ENCODE results near the gene DNAH14. TPM values are rescaled to one million over a fixed set of nuclear protein-coding genes. Genes with fewer than 3 reads are reported as not detected.
"Not testable (repeated sequence)": the region's sequence is repeated elsewhere in the genome, so short reads cannot be mapped to it uniquely, and the experiment has no call there.

The DNAH14 gene
- total and polyA plus RNA-seq, 10 of the 15 experiments (the other 5 are each of a cell fraction or from before 2014, with no cell fraction given), result 2.0 to 7.9 (median 4.8) TPM

DNA sequence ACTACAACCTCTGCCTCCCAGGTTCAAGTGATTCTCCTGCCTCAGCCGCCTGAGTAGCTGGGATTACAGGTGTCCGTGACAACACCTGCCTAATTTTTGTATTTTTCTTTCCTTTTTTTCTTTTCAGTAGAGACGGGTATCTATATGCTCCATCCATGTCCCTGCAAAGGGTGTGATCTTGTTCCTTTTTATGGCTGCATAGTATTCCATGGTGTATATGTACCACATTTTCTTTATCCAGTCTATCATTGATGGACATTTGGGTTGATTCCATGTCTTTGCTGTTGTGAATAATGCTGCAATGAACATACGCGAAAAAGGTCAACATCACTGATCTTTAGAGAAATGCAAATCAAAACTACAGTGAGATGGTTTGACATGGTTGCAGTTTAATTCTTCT lies 62.1 kb downstream of the DNAH14 start:
- intact Hi-C loops (cut with micrococcal nuclease; ENCODE audit: unreplicated experiment); FAIRE-seq; POLR2A ChIA-PET; H3K4me1 ChIP-seq (ENCODE audit: control insufficient read depth, insufficient read depth, low read length); H3K4me3 ChIP-seq; H3K27me3 ChIP-seq (replicated peaks in 1 of 2; ENCODE audit: control insufficient read depth in 2 of 2, insufficient read depth in 2 of 2, low read length in 1 of 2); H3K9ac ChIP-seq (ENCODE audit: control insufficient read depth, insufficient read depth, low read length); H3K36me3 ChIP-seq (ENCODE audit: control insufficient read depth in 2 of 2, insufficient read depth in 2 of 2, low read length in 1 of 2); in situ Hi-C loops (cut with MboI); SMC1A ChIA-PET (ENCODE audit: uncharacterized antibody, unreplicated experiment); BruUV-seq (replicated peaks); H3K79me2 ChIP-seq (ENCODE audit: control insufficient read depth, insufficient read depth, low read length); CTCF ChIA-PET; H3K27ac ChIP-seq (ENCODE audit: control insufficient read depth, insufficient read depth); H3K9me3 ChIP-seq (replicated peaks; ENCODE audit: control insufficient read depth, insufficient read depth, low read length); DNase-seq (ENCODE audit: low read depth, low spot score); RAD21 ChIA-PET (ENCODE audit: unreplicated experiment); H2AFZ ChIP-seq (ENCODE audit: control insufficient read depth, low read depth, low read length); H4K20me1 ChIP-seq (ENCODE audit: control insufficient read depth, insufficient read depth); H3K4me2 ChIP-seq (ENCODE audit: control insufficient read depth, insufficient read depth); ATAC-seq: not testable (repeated sequence)
- 64% methylated on average over 5 of the region's 5 CpGs for WGBS (ENCODE audit: insufficient coverage, insufficient replicate concordance, low lambda C conversion rate, missing lambda C conversion rate)

DNA sequence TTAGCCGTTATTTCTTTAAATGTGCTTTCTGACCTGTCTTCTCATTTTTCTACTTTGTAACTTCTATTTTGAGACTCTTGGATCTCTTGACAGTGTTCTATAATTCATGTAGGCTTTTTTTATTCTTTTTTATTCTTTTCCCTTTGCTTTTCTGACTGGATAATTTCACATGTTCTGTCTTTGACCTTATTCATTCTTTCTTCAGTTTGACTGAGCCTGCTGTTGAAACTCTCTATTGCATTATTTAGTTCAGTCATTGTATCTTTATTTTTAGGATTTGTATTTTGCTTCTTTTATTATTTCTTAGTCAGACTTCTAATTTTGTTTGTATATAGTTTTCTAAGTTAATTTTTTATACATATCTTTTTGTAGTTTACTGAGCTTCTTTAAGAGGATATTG lies 66.1 kb downstream of the DNAH14 start:
- BruUV-seq (replicated peaks), result no TSS peak

More for the DNA sequence above, 66.1 kb downstream of the DNAH14 start:
- H4K20me1 ChIP-seq (ENCODE audit: control insufficient read depth, insufficient read depth), result no peaks in the 10 kb centered on the region
- H3K27me3 ChIP-seq (replicated peaks in 1 of 2; ENCODE audit: control insufficient read depth in 2 of 2, insufficient read depth in 2 of 2, low read length in 1 of 2), result no peaks in the 10 kb centered on the region
- H3K36me3 ChIP-seq (ENCODE audit: control insufficient read depth in 2 of 2, insufficient read depth in 2 of 2, low read length in 1 of 2), result no peaks in the 10 kb centered on the region
- SMC1A ChIA-PET (ENCODE audit: uncharacterized antibody, unreplicated experiment), result interaction anchor here (0.6 kb wide), 1 partner anchor 1060 kb away, joined by 3 read pairs; no protein-coding TSS in a partner anchor
- no peak for DNase-seq (ENCODE audit: low read depth, low spot score)
- H3K4me3 ChIP-seq, result no peak overlapping the region
- in situ Hi-C loops (cut with MboI) (no loop called here), intact Hi-C loops (cut with micrococcal nuclease; ENCODE audit: unreplicated experiment) (no loop called here)
- H2AFZ ChIP-seq (ENCODE audit: control insufficient read depth, low read depth, low read length), result no peak overlapping the region
- H3K9ac ChIP-seq (ENCODE audit: control insufficient read depth, insufficient read depth, low read length), result no peak overlapping the region
- H3K27ac ChIP-seq (ENCODE audit: control insufficient read depth, insufficient read depth), result no peak overlapping the region
- H3K4me1 ChIP-seq (ENCODE audit: control insufficient read depth, insufficient read depth, low read length), result no peaks in the 10 kb centered on the region
- RAD21 ChIA-PET (ENCODE audit: unreplicated experiment), result no interaction called here
- no peak for FAIRE-seq
- POLR2A ChIA-PET, result no interaction called here
- CTCF ChIA-PET, result no interaction called here
- TF ChIP-seq SMAD5 (IDR thresholded peaks at IDR 0.05; ENCODE audit: low read depth) (no peak), PAX5 (IDR thresholded peaks at IDR 0.05; ENCODE audit: borderline replicate concordance, low read depth, low read length) (no peak), ESRRA (IDR thresholded peaks at IDR 0.05; ENCODE audit: low read length) (no peak), POU2F2 (IDR thresholded peaks at IDR 0.05; ENCODE audit: borderline replicate concordance, low read depth, low read length) (no peak), NBN (IDR thresholded peaks at IDR 0.05) (no peak), CHD2 (IDR thresholded peaks at IDR 0.05; ENCODE audit: borderline replicate concordance, low read depth, low read length) (no peak)
- TF ChIP-seq, protein P1, sequence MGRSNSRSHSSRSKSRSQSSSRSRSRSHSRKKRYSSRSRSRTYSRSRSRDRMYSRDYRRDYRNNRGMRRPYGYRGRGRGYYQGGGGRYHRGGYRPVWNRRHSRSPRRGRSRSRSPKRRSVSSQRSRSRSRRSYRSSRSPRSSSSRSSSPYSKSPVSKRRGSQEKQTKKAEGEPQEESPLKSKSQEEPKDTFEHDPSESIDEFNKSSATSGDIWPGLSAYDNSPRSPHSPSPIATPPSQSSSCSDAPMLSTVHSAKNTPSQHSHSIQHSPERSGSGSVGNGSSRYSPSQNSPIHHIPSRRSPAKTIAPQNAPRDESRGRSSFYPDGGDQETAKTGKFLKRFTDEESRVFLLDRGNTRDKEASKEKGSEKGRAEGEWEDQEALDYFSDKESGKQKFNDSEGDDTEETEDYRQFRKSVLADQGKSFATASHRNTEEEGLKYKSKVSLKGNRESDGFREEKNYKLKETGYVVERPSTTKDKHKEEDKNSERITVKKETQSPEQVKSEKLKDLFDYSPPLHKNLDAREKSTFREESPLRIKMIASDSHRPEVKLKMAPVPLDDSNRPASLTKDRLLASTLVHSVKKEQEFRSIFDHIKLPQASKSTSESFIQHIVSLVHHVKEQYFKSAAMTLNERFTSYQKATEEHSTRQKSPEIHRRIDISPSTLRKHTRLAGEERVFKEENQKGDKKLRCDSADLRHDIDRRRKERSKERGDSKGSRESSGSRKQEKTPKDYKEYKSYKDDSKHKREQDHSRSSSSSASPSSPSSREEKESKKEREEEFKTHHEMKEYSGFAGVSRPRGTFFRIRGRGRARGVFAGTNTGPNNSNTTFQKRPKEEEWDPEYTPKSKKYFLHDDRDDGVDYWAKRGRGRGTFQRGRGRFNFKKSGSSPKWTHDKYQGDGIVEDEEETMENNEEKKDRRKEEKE (IDR thresholded peaks at IDR 0.05), result no peak
- TF ChIP-seq, protein P2, sequence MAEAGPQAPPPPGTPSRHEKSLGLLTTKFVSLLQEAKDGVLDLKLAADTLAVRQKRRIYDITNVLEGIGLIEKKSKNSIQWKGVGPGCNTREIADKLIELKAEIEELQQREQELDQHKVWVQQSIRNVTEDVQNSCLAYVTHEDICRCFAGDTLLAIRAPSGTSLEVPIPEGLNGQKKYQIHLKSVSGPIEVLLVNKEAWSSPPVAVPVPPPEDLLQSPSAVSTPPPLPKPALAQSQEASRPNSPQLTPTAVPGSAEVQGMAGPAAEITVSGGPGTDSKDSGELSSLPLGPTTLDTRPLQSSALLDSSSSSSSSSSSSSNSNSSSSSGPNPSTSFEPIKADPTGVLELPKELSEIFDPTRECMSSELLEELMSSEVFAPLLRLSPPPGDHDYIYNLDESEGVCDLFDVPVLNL (IDR thresholded peaks at IDR 0.05; ENCODE audit: low read depth, low read length), result no peak
- WGBS (ENCODE audit: insufficient coverage, insufficient replicate concordance, low lambda C conversion rate, missing lambda C conversion rate), result 40% methylated on average over 1 of the region's 1 CpG
- H3K79me2 ChIP-seq (ENCODE audit: control insufficient read depth, insufficient read depth, low read length), result no peaks in the 10 kb centered on the region
- no peak for ATAC-seq
- H3K4me2 ChIP-seq (ENCODE audit: control insufficient read depth, insufficient read depth), result no peak overlapping the region
- no peaks in the 10 kb centered on the region for H3K9me3 ChIP-seq (replicated peaks; ENCODE audit: control insufficient read depth, insufficient read depth, low read length)

Measured in GM12878 (cell line).